NCI-H345 (cell line): ENCODE results near the gene PNPLA8.
"Not testable (repeated sequence)": the region's sequence is repeated elsewhere in the genome, so short reads cannot be mapped to it uniquely, and the experiment has no call there.

ENCODE experiments used
- DNase-seq: peaks from one replicate; lab custom pipeline; 2025; lab: John Stamatoyannopoulos, UW

PNPLA8 gene

DNA sequence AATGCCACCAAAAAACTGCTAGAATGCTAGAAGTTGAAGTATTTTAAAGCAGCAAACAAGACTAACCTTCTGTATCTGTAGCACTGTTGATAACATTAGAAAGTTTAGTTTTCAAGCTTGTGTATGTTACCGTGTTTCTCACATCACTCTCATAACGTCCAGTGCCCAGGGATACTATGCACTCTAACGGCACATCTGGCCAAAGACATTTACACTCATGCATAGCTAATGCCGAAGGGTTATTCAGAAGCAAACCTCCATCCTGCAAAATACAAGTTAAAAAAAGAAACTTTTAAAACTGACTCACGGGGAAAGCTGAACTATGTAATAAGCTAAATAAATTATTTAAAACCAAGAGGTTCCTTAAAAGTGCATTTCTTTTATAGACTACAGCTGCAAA is 46.8 kb downstream of the PNPLA8 start:
- no peak for DNase-seq

DNA sequence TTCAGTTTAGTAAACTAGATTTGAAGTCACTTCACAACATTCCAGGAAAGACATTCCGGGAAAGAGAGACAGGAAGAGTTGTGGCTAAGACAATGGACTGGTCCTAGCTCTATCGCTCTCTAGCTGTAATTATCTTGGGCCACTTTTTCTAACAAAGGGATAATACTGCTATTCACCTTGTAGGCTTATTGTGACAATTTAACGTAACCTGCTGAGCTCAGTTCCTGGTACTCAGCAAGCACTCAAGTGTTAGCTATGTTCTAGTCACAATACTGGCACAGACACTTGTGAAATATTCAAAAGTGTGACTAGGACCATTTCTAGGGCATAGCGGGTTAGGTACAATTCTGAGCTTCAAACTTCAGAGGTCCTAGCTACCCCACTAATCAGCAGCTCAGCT is 57.7 kb downstream of the PNPLA8 start:
- DNase-seq = no peak

DNA sequence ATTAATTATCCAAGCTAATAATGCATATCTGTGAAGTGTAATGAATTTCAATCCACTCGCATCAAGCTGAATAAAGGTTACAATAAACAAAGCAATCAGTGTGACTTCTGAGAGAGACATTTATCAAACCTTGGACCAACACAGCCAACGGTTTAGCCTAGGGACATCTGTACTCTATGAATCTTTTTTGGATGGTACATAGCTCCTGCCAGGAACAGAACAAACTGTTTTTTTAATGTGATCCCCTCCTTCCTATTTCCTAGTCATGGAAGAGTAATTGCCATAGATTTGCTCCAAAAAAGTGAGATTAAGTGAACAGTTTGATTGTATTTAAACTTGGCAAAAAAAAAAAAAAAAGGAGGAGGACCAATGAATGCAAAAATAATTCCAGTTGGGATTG is 58.5 kb downstream of the PNPLA8 start:
- DNase-seq = no peak

DNA sequence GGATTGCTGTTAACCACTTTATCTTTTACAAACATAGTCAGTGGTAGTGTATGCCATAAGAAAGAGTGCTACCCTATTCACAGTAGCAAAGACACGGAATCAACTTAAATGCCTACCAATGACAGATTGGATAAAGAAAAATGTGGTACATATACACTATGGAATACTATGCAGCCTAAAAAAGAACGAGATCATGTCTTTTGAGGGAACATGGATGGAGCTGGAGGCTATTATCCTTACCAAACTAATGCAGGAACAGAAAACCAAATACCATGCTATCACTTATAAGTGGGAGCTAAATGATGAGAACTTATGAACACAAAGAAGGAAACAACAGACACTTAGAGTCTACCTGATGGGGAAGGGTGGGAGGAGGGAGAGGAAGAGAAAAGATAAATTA is 59.6 kb downstream of the PNPLA8 start:
- not testable (repeated sequence) for DNase-seq

DNA sequence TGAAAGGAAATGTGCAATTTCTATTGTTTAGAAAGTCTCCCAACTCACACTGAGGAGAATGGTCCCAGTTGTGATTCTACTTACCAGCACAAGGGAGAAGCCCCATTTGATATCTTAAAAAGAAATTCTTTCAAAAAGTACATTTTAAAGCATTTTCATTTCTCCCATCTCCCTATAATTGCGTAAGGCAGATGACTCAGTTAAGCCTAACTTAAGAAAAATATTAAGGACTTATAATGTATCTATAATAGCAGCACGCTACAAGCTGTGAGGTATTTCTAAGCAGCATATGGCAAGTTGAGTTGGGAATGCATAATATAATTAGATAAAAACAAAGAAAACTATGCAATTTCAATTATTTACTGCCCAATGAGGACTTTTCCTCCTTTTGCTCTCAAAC is 61.2 kb downstream of the PNPLA8 start:
- no peak for DNase-seq

DNA sequence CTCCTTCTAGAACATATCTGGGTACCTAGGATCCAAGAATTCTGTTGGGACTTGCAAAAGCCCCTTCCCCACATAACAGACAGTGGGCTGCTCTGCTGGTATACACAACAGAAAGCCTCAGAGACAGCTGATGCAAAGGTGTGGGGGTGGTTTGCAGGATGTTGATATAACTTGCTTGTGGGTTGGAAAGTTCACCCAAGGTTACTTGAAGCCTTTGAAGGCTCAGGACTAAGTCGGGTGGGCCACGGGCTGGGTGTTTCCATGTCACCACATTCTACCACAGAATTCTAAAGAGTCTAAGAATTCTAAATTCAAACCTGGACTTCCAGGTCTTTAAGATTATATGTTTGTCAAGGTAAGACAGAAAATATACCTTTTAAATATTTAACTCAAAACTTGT is 62.3 kb downstream of the PNPLA8 start:
- no peak for DNase-seq

DNA sequence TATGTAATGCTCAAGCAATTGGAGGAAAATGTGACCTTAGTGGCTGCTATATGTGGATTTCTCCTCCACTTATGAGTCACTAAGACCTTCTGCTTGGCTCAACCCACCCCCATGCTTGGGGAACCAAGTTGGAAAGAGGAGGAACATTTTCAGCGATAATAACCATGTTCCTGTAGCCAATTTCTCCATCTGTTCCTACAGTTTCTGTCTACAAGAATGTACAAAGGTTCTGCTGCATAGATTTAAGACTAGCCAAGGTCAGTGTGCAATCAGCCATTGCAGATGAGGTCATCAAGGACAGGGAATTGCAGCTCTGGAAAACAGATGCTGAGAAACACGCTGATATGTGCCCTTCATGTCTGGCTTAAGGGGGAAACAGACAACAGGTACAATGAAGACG is 64.1 kb downstream of the PNPLA8 start:
- no peak for DNase-seq

DNA sequence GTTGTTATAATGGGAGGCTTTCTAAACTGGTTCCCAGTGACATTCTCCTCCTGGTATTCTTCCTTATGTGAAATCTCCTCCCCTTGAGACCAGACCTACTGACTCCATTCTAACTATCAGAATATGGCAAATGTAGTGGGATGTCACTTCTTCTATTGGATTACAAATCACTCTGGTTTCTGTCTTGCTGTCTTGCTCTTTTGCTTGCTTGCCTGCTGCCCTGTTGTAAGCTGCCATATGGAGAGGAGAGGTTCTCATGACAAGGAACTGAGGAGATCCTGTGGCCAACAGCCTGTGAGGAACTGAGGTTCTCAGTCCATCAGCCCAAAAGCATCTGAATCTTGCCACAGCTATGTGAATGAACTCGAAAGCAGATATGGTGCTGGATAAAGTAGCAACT is 65.0 kb downstream of the PNPLA8 start:
- DNase-seq = no peak

DNA sequence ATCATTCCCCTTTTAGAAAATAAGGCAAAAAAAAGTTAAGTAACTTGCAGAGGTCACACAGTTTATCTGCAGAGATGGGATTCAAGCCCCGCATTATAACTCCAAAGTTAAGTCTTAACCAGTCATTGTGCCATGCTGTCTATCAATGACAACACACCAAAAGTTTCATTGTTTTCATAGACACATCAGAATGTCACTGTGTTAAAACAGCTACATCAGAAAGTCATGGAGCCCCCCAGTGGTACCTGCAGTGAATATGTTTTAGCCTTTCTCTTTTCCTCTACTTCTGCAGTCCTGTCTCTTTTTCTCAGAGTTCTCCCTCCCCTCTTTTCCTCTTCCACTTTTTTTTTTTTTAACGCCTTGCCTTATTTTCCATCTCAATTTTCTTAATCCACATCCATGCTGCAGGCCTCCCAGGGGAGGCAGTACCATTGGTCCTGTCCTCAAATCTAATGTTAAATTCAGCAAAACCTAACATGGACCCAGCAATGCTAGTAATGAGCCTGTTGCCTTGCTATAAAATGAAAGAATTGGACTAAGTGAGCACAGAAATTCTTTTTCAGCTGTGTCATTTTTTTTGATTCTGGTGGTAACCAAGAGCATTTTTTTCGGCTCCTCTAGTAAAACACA is 65.9 kb downstream of the PNPLA8 start:
- peak; percentile 45 for DNase-seq

DNA sequence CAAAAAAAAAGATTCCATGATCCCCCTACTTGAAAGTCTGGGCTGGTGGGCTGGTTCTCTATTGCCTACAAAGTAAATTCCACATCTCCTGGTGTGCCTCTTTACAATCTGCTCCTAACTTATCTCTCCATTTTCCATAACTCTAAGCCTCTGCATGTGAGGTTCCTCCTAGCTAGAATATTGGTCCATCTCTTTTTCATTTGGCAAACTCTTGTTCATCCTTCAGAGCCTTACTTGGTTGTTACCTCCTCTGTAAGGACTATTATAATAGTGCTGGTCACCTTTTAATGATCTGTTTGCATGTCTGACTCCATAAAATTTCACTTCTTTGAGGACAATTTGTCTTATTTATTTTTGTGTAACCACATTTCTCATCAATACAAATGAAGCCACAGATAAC is 68.1 kb downstream of the PNPLA8 start:
- no peak for DNase-seq

DNA sequence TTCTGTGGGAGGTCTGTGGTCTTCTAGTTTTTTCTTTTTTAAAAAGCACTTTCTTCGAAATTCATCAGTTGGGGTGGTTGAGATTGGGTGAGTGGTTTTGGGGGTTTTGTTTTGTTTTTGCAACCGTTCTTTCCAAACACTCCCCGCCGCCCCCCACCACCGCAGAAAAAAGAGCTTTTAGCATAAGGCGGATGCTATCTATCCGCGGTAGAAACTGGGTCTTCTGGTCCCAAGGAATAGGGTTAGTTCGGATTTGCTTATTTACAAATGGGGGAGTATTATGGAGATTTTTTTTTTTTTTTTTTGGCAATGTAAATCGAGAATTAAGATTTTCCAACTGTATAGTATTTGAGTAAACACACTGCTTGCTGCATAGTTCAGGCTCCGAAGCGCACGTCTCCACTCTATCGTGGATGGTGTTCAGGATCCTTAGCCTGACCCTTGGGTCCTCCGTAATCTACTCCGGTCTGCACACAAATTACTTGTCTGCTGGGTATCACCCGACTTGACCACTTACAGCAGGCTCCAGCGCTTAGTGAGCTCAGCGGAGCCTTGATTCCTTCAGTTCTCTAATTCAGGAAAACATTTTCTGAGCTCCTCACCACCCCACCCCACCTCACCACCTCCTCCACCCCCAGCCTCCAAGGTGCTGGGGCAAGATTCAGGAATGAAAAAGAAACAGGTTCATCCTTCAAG is 68.9 kb downstream of the PNPLA8 start:
- no peak for DNase-seq

DNA sequence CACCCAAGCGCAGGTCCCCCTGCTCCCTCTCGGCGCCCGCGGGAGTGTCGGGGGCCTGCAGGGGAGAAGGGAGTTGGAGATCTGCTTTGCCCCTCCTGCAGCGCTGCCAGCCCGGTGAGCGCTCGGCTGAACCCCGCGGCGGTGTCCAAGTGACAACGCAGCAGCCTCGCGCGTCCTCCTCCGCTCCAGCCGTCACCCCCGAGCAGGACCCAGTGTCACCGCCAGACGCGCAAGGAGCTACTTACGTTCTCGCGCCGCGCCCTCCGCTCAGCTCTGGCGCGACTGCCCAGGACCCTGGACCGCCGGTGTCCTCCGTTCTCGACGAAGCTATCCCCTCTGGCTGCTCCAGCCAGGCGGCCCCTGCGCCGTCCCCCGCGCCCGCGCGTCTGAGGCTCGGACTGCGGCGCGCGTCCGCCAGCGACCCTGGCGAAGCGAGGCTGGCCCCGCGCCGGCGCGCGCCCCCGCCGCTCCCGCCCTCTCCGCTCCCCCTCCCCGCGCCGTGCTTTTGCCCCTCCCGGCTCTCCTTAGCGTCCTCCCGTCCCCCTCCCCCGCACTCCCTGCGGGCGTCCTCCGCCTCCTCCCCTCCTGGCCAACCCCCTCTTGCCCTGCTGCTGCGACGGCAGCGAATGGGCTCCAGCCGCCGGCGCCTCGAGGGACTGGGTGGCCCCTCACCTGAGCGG is 69.8 kb downstream of the PNPLA8 start, which contains the start of gene NRCAM:
TSS of gene NRCAM (minus strand) at position 439 of the 680 bp plus-strand sequence. CDS start 216,372 bp downstream, outside the sequence.
- DNase-seq = peak; percentile 94

DNA sequence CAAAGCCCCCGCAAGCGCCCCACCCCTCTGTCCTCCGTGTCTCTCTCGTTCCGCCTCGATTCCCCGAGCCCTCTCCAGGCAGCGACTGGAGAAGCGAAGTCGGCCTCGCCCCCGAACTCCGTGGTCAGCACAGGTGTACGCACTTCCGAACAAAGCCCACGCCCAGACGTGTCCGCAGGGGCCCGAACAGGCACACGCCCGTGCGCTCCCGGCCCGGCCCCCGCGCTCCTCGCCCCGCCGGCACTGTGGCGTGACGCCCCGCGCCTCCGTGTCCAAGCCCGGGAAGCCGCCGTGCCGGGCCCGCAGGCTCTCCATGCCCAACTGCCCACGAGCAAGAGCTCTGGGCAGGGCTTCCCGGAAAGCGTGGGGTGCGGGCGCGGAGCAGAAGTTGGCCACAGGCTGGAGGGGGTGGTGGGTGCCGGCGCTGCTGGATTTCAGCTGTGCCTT is 70.4 kb downstream of the PNPLA8 start:
- DNase-seq = peak; percentile 63

DNA sequence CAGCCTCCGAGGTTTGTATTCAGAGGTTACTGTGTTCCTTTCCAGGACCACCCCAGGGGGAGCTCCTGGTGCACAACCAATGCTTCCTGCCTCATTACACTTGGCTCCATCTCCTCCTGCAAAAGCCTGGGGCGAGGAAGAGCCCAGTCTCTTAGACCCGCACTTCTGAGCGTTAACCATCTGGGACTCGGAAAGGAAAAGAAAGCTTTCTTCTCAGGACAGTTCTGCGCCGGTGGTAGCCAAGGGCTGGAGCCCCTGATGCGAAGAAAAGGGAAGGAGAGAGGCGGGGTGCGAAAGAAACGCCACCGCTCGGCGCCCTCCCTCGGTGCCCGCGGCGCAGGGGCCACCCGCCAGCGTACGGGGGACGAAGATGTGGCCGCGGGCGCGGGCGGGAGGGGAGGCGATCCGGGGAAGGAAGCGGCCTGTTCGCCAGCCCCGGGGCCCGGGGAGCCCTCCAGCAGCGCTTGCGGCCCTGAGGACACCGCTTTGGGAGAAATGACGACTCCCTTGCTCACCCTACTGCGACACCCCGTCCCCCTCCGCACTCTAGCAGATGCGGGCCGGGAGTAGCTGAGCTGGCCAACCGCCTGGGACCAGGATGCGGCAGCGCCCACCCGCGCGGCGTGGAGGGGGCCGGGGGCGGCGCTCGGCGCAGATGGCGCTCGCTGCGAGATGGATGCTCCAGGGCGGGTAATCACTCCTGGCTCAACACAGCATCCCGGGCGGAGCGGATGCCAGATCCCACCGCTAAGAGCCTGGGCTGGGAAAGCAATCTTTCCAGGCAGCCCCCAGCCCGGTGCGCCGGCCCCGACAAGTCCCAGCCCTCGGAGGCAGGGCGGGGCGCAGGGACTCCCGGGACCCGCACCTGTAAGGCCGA is 71.0 kb downstream of the PNPLA8 start:
- peak; percentile 69 for DNase-seq

DNA sequence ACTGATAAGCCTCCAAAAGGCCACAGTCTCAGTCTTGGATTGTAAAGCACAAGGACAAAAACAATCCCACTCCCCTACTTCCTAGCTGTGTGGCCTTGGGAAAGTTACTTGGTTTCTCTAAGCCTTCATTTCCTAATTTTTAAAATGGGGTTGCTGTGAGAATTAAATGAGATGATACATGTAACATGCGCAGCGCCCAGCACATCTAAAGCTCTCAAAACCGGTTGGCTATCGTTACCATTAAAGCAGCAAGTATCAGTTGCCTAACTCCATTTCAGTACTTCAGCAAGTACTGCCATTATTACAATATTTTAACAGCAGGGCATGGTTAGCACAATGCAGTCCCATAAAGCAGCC is 71.6 kb downstream of the PNPLA8 start:
- DNase-seq = no peak

DNA sequence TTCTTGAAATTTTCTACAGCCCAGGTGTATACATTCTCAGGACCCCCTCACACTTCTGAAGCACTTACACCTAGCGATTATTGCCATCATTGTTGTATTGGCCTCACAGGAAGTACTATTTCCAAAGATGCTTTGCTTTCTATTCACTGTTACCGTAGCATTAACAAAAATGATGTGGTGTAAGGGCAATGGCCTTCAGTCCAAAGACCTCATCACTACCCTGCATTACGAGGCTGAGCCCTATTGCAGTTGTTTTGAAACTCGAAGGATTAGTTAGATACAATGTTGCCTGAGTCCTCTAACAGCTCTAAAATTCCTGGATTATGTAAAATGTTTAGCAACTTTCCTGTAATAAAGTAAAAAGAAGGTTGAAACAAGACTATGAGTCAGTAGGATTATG is 72.6 kb downstream of the PNPLA8 start:
- DNase-seq = no peak

DNA sequence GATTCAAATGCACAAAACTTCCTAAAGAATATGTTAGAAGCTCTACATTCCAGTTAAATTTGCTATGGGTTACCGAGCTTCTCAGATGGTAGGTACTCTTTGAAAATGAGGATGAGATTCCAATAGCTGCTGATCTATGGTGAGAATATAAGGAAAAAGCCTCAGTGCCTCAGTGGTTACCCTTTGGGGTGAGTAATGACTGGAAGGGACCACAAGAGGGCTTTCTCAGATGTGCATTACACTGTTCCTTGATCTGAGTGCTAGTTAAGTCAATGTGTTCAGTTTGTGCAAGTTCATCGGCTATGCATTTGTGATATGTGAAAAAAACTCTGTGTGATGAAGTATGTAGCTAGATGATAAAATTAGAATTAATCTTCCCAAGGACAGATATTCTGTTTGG is 73.2 kb downstream of the PNPLA8 start:
- peak; percentile 33 for DNase-seq

DNA sequence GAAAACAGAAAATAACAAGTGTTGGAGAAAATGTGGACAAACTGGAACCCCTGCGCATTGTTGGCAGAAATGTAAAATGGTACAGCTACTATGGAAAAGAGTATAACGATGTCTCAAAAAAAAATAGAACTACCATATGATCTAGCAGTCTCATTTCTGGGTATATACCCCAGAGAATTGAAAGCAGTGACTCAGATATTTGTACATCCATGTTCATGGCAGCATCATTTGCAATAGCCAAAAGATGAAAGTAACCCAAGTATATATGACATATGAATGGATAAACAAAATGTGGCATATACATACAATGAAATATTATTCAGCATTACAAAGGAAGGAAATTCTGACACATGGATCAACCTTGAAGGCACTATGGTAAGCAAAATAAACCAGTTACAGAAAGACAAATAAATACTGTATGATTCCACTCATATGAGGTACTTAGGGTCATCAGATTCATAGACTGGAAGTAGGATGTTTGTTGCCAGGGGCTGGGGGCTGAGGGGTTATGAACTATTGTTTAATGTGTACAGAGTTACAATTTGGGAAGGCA is 74.6 kb downstream of the PNPLA8 start:
- DNase-seq = no peak

DNA sequence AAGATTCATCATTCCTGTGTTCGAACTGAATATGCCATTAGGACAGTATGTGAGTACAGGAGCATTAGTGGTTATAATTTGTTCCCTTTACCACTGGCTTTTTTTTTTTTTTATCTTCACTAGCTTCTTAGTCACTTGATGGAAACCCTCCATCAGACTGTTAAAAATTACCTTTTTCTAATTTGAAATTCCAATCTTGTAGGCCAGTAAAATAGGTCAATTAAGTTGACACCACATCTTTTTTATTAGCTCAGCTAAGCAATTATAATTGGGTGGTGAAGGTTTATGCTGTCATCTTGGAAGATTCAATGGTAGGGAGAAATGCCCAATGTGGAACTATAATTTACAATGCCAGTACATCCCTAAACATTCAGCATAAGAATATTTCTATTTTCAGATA is 75.8 kb downstream of the PNPLA8 start:
- no peak for DNase-seq

DNA sequence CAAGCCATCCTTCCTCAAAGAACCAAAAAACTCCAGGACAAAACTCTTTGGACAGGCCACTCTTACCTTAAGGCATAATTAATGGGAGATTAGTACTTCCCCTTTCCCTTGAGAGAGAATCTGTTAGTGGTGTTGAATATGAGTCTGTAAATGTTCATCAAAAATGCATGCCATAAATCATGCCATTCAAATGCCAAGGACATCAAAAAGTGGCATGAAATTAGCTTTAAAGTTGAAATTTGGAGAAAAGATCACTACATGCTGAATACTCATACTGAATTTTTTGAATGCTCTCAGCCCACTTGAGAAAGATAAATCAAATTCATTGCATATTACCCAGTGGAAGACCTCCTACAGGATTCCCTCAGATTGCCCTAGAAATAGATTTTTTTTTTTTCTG is 76.4 kb downstream of the PNPLA8 start:
- no peak for DNase-seq

DNA sequence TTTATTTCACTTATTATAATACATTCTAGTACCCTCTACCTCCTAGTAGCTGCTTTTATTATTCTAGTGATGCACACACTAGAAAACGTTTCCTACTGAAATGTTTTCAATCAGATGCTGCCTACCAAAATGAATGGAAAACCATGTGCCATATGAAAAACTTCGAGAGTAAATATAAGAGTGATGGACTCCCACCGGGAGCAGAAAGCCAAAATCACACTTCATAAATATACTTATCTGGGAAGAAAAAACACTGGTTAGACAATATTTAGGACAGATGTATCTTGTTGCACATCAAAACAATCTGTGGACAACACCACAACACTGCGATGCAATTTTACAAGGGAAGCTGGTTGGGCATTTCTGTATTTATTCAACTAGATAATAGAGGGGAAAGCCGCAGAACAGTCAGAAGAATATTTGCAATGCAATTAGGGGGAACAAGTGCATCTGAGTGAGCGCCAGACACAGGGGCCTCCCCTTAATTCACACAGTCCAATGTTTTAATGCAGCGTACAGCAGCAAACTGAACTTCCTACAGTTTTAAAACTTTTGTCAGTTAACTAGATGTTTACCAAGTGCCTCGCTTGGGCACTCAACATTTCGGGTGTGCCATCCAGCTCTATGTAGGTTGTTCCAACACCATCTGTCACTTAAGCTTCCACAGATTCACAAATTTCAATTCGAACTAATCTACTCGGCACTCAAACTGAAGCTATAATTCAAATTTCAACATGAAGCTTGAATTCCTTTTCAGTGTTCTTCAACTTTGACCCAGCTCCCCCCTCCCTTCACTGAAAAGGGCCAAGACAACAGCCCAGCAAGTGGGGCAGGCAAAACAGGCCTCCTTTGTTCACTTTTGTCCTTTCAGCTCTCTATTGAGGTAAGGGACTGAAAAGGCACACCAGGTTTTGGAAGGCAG is 77.1 kb downstream of the PNPLA8 start:
- DNase-seq = peak; percentile 48
